Epithelial cell of proximal tubule (primary cell): Measurements from ENCODE around the gene NUTM2D. TPM values are rescaled to one million over a fixed set of nuclear protein-coding genes. Genes with fewer than 3 reads are reported as not detected.
A peak's percentile ranks its signal among the peaks of the same experiment; 100 is the strongest.
"Not testable (repeated sequence)": the region's sequence is repeated elsewhere in the genome, so short reads cannot be mapped to it uniquely, and the experiment has no call there.

ENCODE experiments used
- DNase-seq: peaks from one replicate; pipeline ENCODE4 v3.0.0-alpha.2; 2011; ENCODE audit warnings: low read depth
- H3K4me3 ChIP-seq: 2 replicates; pipeline ENCODE4 v1.5.1; 2011; ENCODE audit warnings: low read depth, mild to moderate bottlenecking, low read length
- total RNA-seq: library from RNA; depleted of rRNA; stranded (reverse); fragments of >200 nt; gene quantifications from 2 replicates; pipeline ENCODE4 v1.2.3, GENCODE V29; 2015

NUTM2D gene
- 0.65 and 1.0 TPM in 2 replicates for total RNA-seq

- H3K4me3 ChIP-seq, DNase-seq: not testable (repeated sequence)
Observed at GRCh38 chr10:87357444-87357843, at the start of gene NUTM2D. NUTM2D (plus strand) TSS chr10:87357744; CDS start chr10:87358266, 522 bp downstream.

GRCh38 chr10:87308702-87309101, 48.8 kb upstream of the NUTM2D start:
- DNase-seq, H3K4me3 ChIP-seq: not testable (repeated sequence)

- not testable (repeated sequence) for H3K4me3 ChIP-seq, DNase-seq
Observed at GRCh38 chr10:87309657-87310056, 47.9 kb upstream of the NUTM2D start.

- not testable (repeated sequence) for DNase-seq, H3K4me3 ChIP-seq
Observed at GRCh38 chr10:87311521-87311920, 46.0 kb upstream of the NUTM2D start.

GRCh38 chr10:87313649-87314359, 43.7 kb upstream of the NUTM2D start:
- not testable (repeated sequence) for DNase-seq, H3K4me3 ChIP-seq

- not testable (repeated sequence) for DNase-seq, H3K4me3 ChIP-seq
Observed at GRCh38 chr10:87314360-87314973, 43.1 kb upstream of the NUTM2D start.

GRCh38 chr10:87321505-87321904, 36.0 kb upstream of the NUTM2D start:
- not testable (repeated sequence) for H3K4me3 ChIP-seq, DNase-seq

- H3K4me3 ChIP-seq, DNase-seq: not testable (repeated sequence)
Observed at GRCh38 chr10:87324559-87324958, 33.0 kb upstream of the NUTM2D start.

GRCh38 chr10:87327958-87328357, 29.6 kb upstream of the NUTM2D start:
- H3K4me3 ChIP-seq, DNase-seq: not testable (repeated sequence)

- DNase-seq, H3K4me3 ChIP-seq: not testable (repeated sequence)
Observed at GRCh38 chr10:87329131-87329530, 28.4 kb upstream of the NUTM2D start.

- DNase-seq, H3K4me3 ChIP-seq: not testable (repeated sequence)
Observed at GRCh38 chr10:87332687-87333086, 24.9 kb upstream of the NUTM2D start.

- H3K4me3 ChIP-seq, DNase-seq: not testable (repeated sequence)
Observed at GRCh38 chr10:87340411-87340810, 17.1 kb upstream of the NUTM2D start.

GRCh38 chr10:87341546-87342142, 15.9 kb upstream of the NUTM2D start:
- DNase-seq = not testable (repeated sequence)
- H3K4me3 ChIP-seq = peak overlapping the region; percentile 62

GRCh38 chr10:87342249-87342710, 15.3 kb upstream of the NUTM2D start:
- DNase-seq = peak; percentile 48
- H3K4me3 ChIP-seq = peak overlapping the region; percentile 62
